ENCODE measurements around the gene EIF3M.

Gene EIF3M

GRCh38 chr11:32583459-32584271, at the start of gene EIF3M:
Gene EIF3M, plus strand, starts transcription at chr11:32583831. Its CDS starts 57 bp downstream, at chr11:32583888.
- DNase-seq = peak; percentile 97

GRCh38 chr11:32538804-32539203, 44.8 kb upstream of the EIF3M start:
- no peak for DNase-seq

GRCh38 chr11:32549611-32550187, 33.9 kb upstream of the EIF3M start:
- DNase-seq = no peak

GRCh38 chr11:32550207-32550606, 33.4 kb upstream of the EIF3M start:
- no peak for DNase-seq

GRCh38 chr11:32555091-32555490, 28.5 kb upstream of the EIF3M start:
- DNase-seq = no peak

GRCh38 chr11:32555895-32556294, 27.7 kb upstream of the EIF3M start:
- DNase-seq = no peak

GRCh38 chr11:32561835-32562234, 21.8 kb upstream of the EIF3M start:
- DNase-seq = no peak

- no peak for DNase-seq
Observed at GRCh38 chr11:32562839-32563599, 20.6 kb upstream of the EIF3M start.

GRCh38 chr11:32563600-32563959, 20.1 kb upstream of the EIF3M start:
- no peak for DNase-seq

GRCh38 chr11:32566517-32566916, 17.1 kb upstream of the EIF3M start:
- DNase-seq = no peak

- no peak for DNase-seq
Observed at GRCh38 chr11:32567154-32567553, 16.5 kb upstream of the EIF3M start.

- DNase-seq = no peak
Observed at GRCh38 chr11:32569313-32569881, 14.2 kb upstream of the EIF3M start.

- no peak for DNase-seq
Observed at GRCh38 chr11:32571039-32571438, 12.6 kb upstream of the EIF3M start.

- no peak for DNase-seq
Observed at GRCh38 chr11:32573228-32573627, 10.4 kb upstream of the EIF3M start.

GRCh38 chr11:32574421-32574820, 9.2 kb upstream of the EIF3M start:
- no peak for DNase-seq

- no peak for DNase-seq
Observed at GRCh38 chr11:32575070-32575469, 8.6 kb upstream of the EIF3M start.

- DNase-seq = no peak
Observed at GRCh38 chr11:32576456-32576855, 7.2 kb upstream of the EIF3M start.

- DNase-seq = no peak
Observed at GRCh38 chr11:32580967-32581366, 2.7 kb upstream of the EIF3M start.

- no peak for DNase-seq
Observed at GRCh38 chr11:32581556-32581955, 2.1 kb upstream of the EIF3M start.

- no peak for DNase-seq
Observed at GRCh38 chr11:32584921-32585320, 1.3 kb downstream of the EIF3M start.

GRCh38 chr11:32586576-32587190, 3.1 kb downstream of the EIF3M start:
- no peak for DNase-seq

- no peak for DNase-seq
Observed at GRCh38 chr11:32594272-32594671, 10.6 kb downstream of the EIF3M start.

GRCh38 chr11:32596114-32596513, 12.5 kb downstream of the EIF3M start:
- DNase-seq = peak; percentile 59

Measured in activated naive CD4-positive, alpha-beta T cell treated with Interleukin-2 at 50 U/mL for 16 hours (primary cell).